ENCODE measurements around the gene MCHR1.

GRCh38 chr22:40708177-40708576, 28.9 kb downstream of the MCHR1 start:
- TF ChIP-seq CTCF (IDR thresholded peaks at IDR 0.05) (no peak), POLR2A (IDR thresholded peaks at IDR 0.05) (no peak)
